ENCODE results near the gene MPPED1. TPM values are rescaled to one million over a fixed set of nuclear protein-coding genes. Genes with fewer than 3 reads are reported as not detected.

The MPPED1 gene
- total RNA-seq, 1 donor from 2014 or later = not detected

DNA sequence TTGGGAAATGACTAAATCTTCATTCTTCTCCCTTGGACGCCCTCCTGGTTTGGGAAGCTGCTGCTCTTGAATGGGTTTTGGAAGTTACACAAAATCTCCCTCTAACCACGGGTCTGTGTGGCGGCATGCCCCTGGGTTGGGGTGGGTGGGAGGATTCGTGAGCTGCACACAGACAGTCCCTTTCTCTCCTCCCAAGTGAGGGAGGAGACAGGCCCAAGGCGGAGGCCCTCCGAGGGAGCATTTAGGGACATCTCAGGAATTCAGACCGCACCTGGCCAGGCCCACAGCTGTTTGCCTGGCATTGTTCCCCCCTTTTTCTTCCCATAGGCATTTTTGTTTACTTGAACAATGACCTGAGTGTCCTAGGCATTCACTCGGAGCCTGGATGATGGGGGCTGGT lies 94.1 kb downstream of the MPPED1 start:
- no peak for DNase-seq (ENCODE audit: low spot score)
- intact Hi-C loops (cut with DNase I) = no loop called here

DNA sequence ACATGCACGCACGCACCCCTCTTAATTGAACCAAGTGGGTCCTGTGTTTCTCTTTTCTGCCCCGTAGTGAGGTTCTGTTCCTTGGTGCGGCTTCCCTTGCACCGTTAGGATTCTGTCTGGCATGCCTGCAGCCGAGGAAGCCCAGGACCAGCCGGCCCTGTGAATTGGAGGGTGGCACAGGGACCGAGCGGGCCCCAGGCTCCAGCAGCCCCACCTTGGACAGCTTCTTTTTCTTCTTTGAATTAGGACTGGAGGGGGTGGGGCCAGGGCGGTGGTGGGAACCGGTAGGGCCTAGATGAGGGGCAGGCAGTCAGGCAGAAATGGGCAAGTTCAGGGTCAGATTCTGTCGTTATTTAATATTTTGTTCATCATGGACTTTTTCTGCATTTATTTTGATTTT lies 94.7 kb downstream of the MPPED1 start:
- intact Hi-C loops (cut with DNase I) = no loop called here
- no peak for DNase-seq (ENCODE audit: low spot score)

DNA sequence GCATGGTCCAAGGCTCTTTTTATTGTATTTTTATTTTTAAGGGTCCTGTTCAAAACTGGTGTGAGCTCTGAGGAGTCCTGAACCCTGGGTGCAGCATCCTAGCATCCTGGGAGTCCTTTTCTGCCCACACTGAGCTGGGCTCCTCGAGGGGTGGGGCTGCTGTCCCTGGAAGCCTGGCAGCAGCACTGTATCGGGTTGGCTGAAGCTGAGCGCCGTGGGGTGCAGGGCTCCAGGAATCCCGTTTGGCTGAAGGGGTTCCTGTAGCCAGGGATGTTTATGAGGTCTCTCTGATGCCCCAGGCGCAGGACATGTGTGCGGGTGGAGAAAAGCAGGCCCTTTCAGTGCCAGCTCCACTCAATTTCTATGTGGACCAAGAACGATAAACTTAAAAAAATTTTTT lies 95.4 kb downstream of the MPPED1 start:
- intact Hi-C loops (cut with DNase I) = no loop called here
- no peak for DNase-seq (ENCODE audit: low spot score)

DNA sequence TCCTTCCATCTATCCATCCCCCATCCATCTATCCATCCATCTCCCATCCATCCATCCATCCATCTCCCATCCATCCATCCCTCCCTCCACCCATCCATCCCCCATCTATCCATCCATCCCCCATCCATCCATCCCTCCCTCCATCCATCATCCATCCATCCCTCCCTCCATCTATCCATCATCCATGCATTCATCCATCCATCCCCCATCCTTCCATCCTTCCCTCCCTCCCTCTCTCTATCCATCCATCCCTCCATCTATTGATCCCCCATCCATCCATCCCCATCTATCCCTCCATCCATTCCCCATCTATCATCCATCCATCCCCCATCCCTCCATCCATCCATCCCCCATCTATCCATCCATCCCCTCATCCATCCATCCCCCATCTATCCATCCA lies 96.7 kb downstream of the MPPED1 start:
- intact Hi-C loops (cut with DNase I) = no loop called here
- DNase-seq (ENCODE audit: low spot score) = no peak

DNA sequence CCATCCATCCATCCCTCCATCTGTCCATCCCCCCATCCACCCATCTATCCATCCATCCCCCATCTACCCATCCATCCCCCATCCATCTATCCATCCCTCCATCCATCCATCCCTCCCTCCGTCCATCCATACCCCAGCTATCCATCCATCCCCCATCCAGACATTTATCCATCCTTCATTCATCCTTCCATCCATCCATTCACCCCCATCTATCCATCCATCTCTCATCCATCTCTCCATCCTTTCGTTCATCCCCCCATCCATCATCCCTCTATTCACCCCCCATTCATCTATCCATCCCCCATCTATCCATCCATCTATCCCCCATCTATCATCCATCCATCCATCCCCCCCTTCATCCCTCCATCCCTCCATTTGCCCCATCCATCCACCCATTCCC lies 97.5 kb downstream of the MPPED1 start:
- DNase-seq (ENCODE audit: low spot score) = no peak
- intact Hi-C loops (cut with DNase I) = no loop called here

DNA sequence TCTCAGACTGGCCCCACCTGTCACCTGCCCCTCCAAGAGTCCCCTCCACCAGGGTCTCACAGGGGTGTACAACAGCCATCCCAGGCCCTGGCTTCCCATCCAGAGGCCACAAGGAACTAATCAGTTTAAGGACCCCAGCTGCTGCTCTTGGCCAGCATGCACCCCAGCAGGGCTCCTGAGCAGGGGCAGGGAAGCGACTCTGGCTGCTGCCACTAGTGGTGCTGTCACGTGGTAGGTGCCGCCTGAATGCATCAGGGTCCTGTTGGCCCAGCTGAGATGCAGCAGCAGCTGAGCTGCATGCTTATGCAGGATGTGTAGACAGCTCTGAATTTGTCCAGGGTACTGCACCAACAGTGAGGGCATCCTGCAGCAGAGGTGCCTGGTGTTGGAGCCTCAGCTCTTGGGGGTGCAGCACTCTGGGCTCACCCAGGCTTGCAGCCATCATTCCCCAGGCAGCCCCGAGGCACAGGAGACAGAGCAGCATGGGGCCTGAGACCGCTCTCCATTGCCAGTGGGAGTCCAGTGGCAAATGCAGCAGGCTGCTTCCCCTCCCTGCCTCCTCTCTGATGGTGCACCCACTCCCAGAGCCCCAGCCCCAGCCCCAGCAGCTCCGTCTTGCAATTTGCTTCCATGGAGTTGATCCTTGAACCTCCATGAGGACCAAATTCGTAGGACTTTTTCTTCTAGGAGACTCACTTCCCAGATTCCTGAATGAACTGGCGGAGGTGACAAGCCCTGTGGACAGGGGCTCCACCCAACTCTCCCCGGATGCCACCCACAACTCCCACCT lies 98.7 kb downstream of the MPPED1 start:
- intact Hi-C loops (cut with DNase I) = no loop called here
- DNase-seq (ENCODE audit: low spot score) = no peak

DNA sequence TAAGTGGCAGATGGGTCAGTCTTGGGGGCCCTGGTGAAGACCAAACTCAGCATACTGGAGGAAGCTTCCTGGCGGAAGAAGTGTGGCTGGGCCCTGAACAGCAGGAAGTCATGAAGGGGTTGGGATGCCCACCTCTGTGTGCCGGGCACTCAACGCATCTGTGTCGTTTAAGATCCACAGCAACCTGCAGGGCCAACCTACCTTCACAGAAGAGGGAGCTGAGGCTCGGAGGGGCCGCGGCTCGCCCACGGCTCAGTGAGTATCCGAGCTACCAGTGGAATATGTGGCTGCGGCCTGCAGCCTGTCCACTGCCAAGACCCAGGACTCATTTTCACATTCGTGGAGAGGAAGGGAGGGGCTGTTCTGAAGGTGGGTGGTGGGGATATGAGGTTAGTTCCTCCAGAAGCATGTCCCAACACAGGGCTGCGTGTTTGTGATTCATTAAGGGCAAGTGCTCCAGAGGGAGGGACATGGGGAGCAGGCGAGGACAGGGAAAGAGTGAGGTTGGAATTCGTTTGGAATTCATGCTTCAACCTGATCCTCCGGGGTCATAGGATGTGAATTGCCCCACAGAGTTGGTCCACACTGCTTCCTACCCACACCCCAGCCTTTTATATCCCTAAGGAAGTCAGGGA lies 99.6 kb downstream of the MPPED1 start:
- intact Hi-C loops (cut with DNase I) = no loop called here
- no peak for DNase-seq (ENCODE audit: low spot score)

DNA sequence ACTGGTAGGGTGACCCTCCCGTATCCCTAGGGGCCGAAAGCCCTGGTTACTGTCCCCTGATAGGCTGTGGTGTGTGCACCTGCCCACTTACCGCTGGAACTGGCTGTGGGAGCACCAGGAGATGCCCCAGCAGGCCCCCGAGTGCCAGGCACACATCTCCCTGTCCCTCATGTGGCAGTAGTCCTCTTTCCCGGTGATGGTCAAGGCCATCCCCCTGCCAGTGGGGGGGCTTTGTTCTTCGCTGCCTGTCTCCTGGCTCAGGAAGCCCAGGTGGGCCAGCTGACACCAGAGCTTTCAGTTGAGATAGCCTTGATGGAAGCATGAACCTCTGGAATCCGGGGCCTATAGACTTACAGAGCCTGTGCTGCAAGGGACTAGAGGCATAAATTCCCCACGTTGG lies 100.5 kb downstream of the MPPED1 start:
- no peak for DNase-seq (ENCODE audit: low spot score)
- intact Hi-C loops (cut with DNase I) = no loop called here

DNA sequence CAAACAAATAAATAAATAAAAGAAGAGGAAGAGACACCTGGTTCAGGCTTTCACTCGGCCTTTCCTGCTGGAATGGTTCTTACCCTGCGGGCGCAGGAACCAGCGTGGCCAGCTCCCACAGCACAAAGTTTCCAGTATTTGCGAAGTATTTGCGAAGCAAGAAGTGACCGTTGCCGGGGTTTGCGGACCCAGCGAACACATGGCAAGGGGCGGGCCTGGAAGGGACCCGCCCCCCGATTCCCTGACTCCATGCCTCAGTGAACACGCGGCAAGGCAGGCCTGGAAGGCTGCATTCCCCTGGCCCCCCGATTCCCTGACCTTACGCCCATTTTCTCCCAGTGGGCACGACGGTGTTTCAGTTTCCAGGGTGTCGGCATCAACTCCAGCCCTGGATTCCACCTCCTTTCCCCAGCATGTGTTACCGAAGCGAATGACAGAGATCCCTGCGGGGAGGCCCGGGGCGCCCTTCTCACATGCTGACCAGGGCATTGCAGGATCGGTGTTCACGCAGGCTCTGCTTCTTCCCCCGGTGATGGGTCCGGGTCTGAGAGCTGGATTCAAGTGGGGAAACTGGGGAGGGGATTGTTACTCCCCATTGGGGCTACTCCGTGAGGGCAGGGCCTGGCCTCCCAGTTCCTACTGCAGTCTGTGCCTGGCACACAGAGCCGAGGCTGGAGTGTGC lies 102.8 kb downstream of the MPPED1 start:
- intact Hi-C loops (cut with DNase I) = no loop called here

DNA sequence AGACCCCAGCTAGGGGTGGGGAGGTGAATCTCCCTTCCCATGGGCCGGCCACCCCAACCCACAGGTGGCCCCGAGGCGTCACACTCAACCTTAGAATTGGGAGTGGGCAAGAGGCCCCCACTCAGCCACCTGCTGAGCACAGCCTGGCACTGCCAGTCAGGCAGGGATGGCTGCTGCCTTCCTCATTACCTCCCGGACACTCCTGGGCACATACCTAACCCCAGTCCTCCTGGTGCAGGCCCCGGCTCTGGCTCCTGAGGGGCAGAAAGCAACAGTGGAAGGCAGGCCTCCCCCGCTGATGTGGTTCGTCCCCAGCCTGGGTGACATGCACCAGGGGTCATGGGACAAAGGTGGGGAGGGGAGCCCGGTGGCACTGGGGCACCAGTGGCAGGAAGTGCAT lies 103.6 kb downstream of the MPPED1 start:
- DNase-seq (ENCODE audit: low spot score) = no peak
- intact Hi-C loops (cut with DNase I) = no loop called here

More for the DNA sequence above, 102.8 kb downstream of the MPPED1 start:
- no peak for DNase-seq (ENCODE audit: low spot score)

DNA sequence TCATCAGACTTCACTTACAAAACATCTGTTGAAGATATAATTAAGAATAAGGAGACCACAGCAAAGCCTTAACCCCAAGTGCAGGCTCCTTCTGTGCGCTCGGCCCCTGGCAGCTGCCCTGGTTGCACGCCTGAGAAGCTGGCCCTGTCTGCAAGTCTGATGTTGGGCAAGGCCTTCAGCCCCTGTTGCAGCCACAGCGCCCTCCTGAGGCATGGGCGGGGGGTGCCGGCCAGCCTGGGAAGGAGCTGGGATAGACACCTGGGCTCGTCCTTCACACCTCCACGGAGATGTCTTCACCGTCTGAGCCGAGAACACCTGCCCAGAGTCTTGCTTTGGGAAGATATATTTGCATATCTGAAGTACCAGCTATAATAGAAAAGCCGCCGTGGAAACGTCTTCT lies 104.1 kb downstream of the MPPED1 start:
- no peak for DNase-seq (ENCODE audit: low spot score)
- intact Hi-C loops (cut with DNase I) = no loop called here

DNA sequence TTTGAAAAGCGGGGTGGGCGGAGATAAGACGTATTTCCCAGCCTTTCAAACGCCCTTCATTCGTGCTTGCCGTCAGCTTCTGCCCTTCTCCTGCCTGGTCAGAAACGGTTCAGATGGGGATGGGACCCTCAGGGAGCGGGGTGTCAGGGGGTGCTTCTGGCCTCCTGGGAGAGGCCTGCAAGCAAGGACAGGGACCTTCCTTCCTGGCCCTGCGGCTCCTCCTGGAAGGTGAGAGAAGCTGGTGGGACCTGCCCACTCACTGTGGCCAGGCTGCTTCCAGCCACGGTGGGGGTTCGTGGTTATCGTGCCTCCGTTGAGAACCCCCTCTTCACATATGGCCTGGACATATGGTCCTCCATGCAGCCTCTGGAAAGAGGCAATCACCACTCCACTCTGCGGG lies 104.6 kb downstream of the MPPED1 start:
- DNase-seq (ENCODE audit: low spot score) = no peak
- intact Hi-C loops (cut with DNase I) = no loop called here

DNA sequence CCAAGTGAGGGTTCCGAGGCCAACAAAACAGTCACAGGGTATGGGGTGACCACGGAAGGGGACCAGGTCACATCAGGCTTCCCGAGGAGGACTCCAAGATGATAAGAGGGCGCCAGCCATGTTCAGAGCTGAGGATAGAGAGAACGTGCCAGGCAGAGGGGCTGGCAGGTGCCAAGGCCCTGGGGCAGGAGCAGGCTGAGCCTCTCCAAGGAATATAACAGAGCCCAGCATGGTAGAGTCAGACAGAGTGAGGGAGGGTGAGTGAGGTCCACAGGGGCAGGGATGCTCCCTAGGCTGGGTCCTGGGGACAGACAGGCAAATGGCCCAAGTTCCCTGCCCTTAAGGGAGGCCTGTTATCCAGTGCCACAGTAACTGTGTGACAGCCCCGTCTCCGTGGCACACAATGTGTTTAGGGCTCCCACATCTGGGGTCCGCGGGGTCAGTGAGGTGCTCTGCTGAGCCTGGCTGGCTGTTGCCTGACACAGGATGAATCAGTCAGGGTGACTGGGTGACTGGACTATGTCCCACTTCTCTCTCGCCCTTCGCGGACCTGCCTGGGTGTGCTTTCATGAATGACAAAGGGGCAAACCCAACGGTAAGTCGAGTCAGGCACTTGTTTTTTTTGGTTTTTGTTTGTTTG lies 105.3 kb downstream of the MPPED1 start:
- intact Hi-C loops (cut with DNase I) = no loop called here

DNA sequence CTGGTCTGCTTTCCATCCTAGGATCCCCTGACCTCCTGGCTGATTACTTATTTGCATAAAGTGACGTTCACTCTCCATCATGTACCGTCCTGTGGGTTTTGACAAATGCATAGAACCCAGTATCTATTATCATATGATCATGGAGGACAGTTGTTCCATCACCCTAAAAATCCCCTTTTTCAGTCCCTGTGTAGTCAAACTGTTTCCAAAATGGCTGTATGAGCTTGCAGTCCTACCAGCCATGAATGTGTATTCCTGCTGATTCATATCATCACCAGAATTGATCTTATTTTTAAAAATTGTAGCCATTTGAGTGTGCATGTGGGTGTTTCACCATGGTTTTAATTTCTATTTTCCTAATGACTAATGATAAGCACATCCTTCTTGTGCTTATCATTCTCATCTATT lies 108.8 kb downstream of the MPPED1 start:
- DNase-seq (ENCODE audit: low spot score) = no peak
- intact Hi-C loops (cut with DNase I) = no loop called here

More for the DNA sequence above, 105.3 kb downstream of the MPPED1 start:
- DNase-seq (ENCODE audit: low spot score) = no peak

DNA sequence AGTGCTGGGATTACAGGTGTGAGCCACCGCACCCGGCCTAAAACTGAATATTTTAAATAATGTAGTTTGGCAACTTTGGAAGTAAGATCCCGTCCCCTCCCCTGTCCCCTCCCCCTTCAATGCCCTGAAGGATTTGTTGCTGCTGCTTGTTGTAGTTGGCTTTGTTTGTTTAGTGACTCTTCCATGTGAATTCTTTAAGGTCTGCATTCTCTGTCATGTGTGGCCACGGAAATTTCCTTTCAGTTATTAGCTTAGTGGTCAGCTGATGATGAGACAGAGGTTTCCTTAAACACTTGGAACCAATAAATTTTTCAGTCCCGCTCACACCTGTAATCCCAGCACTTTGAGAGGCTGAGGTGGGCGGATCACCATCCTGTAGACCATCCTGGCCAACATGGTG lies 109.9 kb downstream of the MPPED1 start:
- DNase-seq (ENCODE audit: low spot score) = no peak
- intact Hi-C loops (cut with DNase I) = no loop called here

DNA sequence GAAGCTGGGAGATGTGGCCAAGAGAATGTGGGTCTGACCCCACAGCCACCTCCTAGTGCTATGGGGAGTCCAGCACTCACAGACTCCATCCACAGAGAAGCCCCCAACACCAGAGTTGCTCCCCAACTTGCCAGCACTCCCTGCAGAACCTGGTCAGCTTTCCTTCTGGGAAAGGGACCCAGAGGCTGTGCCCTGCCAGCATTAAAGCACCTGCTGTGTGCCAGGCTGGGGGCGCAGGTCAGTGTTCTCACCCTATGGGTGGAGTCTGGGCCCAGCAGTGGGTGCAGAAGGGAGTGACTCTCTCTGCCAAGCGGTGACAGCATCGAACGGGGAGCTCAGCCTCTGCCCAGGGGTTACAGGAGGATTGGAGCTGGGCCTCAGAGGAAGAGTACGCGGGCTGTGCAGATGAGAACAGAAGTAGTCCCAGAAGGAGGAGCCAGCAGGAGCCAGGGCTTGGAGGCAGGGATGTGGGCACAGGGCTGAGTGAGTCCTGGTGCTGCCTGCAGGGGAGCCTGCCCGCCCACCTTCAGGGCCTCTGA lies 114.4 kb downstream of the MPPED1 start:
- DNase-seq (ENCODE audit: low spot score) = peak; percentile 29
- intact Hi-C loops (cut with DNase I) = no loop called here

DNA sequence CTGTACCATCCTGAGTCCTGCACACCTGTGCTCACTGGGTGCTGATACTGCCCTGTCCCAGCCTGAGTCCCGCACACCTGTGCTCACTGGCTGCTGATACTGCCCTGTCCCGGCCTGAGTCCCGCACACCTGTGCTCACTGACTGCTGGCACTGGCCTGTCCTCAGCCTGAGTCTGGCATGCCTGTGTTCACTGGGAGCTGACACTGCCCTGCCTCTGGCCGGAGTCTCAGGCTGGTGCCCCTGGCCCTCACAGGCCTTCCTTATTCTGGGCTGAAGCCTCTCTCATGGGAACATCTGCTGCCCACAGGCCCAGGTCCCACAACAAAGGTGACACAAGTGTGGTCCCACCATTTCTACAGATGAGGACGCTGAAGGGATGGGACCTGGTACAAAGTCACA lies 115.1 kb downstream of the MPPED1 start:
- peak; percentile 62 for DNase-seq (ENCODE audit: low spot score)
- intact Hi-C loops (cut with DNase I) = no loop called here

DNA sequence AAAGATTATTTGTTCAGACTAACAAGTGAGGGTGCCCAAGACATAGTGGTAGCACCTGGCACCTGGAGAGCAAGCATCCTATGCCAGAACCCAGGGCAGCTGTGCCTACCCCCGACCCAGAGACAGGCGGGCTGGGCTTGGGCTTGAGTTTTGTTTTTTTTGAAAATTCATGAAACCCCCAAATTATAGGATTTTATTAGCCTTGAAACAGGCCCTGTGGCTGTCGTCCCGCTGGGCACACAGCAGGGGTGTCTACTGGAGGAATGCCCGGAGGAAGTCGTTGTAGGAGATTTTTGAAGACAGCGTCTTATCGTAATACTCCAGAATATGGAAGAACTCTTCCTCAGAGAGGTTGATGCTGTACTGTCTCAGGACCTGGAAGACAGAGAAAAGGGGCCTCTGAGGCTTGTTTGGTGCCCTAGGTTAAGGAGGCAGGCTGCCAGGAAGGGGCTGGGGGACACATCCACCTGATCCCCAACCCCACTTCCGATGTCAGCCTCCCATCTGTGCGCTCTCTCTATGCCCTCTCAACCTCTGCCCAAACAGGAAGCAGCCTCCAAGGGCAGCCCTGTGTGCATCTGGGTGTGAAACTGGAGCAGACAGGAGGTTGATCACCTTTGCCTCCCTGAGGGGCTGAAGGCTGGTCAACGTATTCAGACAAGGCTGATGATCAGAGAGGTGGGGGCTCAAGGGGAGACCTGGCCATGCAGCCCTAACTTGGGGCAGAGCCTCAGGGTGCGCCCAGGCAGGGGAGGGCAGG lies 117.0 kb downstream of the MPPED1 start:
- peak; percentile 54 for DNase-seq (ENCODE audit: low spot score)
- intact Hi-C loops (cut with DNase I) = no loop called here

DNA sequence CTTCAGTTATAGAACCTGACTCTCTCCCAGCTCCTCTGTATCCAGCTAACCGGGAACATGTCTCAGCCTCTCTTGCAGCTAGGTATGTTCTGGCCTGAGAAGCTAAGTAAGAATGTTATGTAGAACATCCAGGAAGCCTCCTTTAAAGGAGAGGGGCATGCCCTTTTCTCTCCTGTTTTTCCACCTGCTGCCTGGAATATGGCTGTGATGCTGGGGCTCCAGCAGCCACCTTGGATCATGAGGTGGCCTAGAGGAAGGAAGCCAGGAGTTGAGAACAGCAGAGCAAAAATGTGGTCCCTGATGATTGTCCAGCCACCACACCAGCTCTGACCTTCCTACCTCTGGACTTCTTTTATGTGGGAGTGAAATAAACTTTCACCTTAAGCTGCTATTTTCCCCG lies 117.6 kb downstream of the MPPED1 start:
- intact Hi-C loops (cut with DNase I) = no loop called here

More for the DNA sequence above, 117.6 kb downstream of the MPPED1 start:
- no peak for DNase-seq (ENCODE audit: low spot score)

Measured in cardiac septum (tissue), 1 donor.